Neural cell (in vitro differentiated cells): Measurements from ENCODE around the gene SERPINB4. TPM values are rescaled to one million over a fixed set of nuclear protein-coding genes. Genes with fewer than 3 reads are reported as not detected.
"Not testable (repeated sequence)": the region's sequence is repeated elsewhere in the genome, so short reads cannot be mapped to it uniquely, and the experiment has no call there.

Experiments
- H2AFZ ChIP-seq: fragments of 200-600, 300-800 bp; sonication (generic), shearing (Covaris generic); 2 replicates; pipeline ENCODE4 v1.6.0; 2014; ENCODE audit warnings: low read depth, mild to moderate bottlenecking, antibody characterized with exemption, low read length, moderate library complexity
- H3F3A ChIP-seq: fragments of 200-600 bp; shearing (Covaris generic); 2 replicates; pipeline ENCODE4 v1.6.1; 2016; ENCODE audit warnings: mild to moderate bottlenecking, moderate library complexity, mixed read lengths, antibody characterized with exemption, low read length; ENCODE audit not compliant: insufficient read depth, poor library complexity, severe bottlenecking
- H3K27ac ChIP-seq: fragments of 200-600, 300-800 bp; sonication (generic), shearing (Covaris generic); 2 replicates; pipeline ENCODE4 v1.5.1; 2014; ENCODE audit warnings: mild to moderate bottlenecking, low read length, moderate library complexity
- H3K27me3 ChIP-seq: fragments of 300-800, 200-600 bp; sonication (generic), shearing (Covaris generic); 2 replicates; pipeline ENCODE4 v1.6.0; 2014; ENCODE audit warnings: mild to moderate bottlenecking, low read depth, low read length, moderate library complexity; ENCODE audit not compliant: insufficient read depth
- H3K36me3 ChIP-seq: fragments of 300-800, 200-600 bp; sonication (generic), shearing (Covaris generic); 2 replicates; pipeline ENCODE4 v1.5.1; 2014; ENCODE audit warnings: mild to moderate bottlenecking, antibody characterized with exemption, low read length, moderate library complexity; ENCODE audit not compliant: insufficient read depth
- H3K4me2 ChIP-seq: fragments of 300-800, 200-600 bp; sonication (generic), shearing (Covaris generic); 2 replicates; pipeline ENCODE4 v1.6.0; 2014; ENCODE audit warnings: mild to moderate bottlenecking, low read length
- H3K4me3 ChIP-seq: fragments of 300-800, 200-600 bp; sonication (generic), shearing (Covaris generic); 2 replicates; pipeline ENCODE4 v1.5.1; 2014; ENCODE audit warnings: mild to moderate bottlenecking, low read length, moderate library complexity
- H3K79me2 ChIP-seq: fragments of 200-600 bp; shearing (Covaris generic); replicated peaks from 2 replicates; pipeline ENCODE4 v1.6.0; 2014; ENCODE audit warnings: mild to moderate bottlenecking, low read length, moderate library complexity; ENCODE audit not compliant: insufficient read depth
- H3K9ac ChIP-seq: fragments of 300-800, 200-600 bp; sonication (generic), shearing (Covaris generic); 2 replicates; pipeline ENCODE4 v1.6.1; 2016; ENCODE audit warnings: mild to moderate bottlenecking, low read length, mixed read lengths
- H3K9me2 ChIP-seq: fragments of 200-600 bp; shearing (Covaris generic); 2 replicates; pipeline ENCODE4 v1.6.1; 2016; ENCODE audit warnings: mild to moderate bottlenecking, low read length, mixed read lengths; ENCODE audit not compliant: insufficient read depth
- H3K9me3 ChIP-seq: fragments of 200-600, 300-800 bp; sonication (generic), shearing (Covaris generic); 2 replicates; pipeline ENCODE4 v1.6.1; 2016; ENCODE audit warnings: mild to moderate bottlenecking, mixed run types, low read length, moderate library complexity, mixed read lengths
- H4K20me1 ChIP-seq: fragments of 200-600 bp; shearing (Covaris generic); 2 replicates; pipeline ENCODE4 v1.6.1; 2016; ENCODE audit warnings: mild to moderate bottlenecking, mixed run types; ENCODE audit not compliant: insufficient read depth
- EP300 ChIP-seq: fragments of 450-650 bp; conservative IDR thresholded peaks from 2 replicates; pipeline ENCODE4 v1.6.1; 2014; ENCODE audit warnings: antibody characterized with exemption, mild to moderate bottlenecking, moderate library complexity; ENCODE audit not compliant: poor library complexity, severe bottlenecking
- EZH2 ChIP-seq: fragments of 200-600, 300-800 bp; shearing (Covaris generic), sonication (generic); IDR thresholded peaks from 2 replicates; pipeline ENCODE4 v1.6.1; 2014; ENCODE audit warnings: antibody characterized with exemption, low read length, borderline replicate concordance, mild to moderate bottlenecking; ENCODE audit not compliant: insufficient read depth, poor library complexity, severe bottlenecking
- MXI1 ChIP-seq: fragments of 450-650 bp; conservative IDR thresholded peaks from 2 replicates; pipeline ENCODE4 v1.6.1; 2014; ENCODE audit warnings: antibody characterized with exemption, mild to moderate bottlenecking; ENCODE audit not compliant: poor library complexity, severe bottlenecking
- POLR2AphosphoS5 ChIP-seq: IDR thresholded peaks from 2 replicates; pipeline ENCODE4 v1.6.1; 2012
- RAD21 ChIP-seq: fragments of 450-650 bp; conservative IDR thresholded peaks from 2 replicates; pipeline ENCODE4 v1.6.1; 2014; ENCODE audit warnings: antibody characterized with exemption, mild to moderate bottlenecking, moderate library complexity
- SMC3 ChIP-seq: fragments of 450-650 bp; conservative IDR thresholded peaks from 2 replicates; pipeline ENCODE4 v1.6.1; 2014; ENCODE audit warnings: antibody characterized with exemption, mild to moderate bottlenecking, moderate library complexity; ENCODE audit not compliant: poor library complexity
- TAF1 ChIP-seq: IDR thresholded peaks from 2 replicates; pipeline ENCODE4 v1.6.1; 2012; ENCODE audit warnings: low read depth
- polyA plus RNA-seq: library from polyadenylated mRNA; depleted of rRNA; stranded (reverse); fragments of >200 nt; gene quantifications from 2 replicates; pipeline ENCODE4 v1.2.3, GENCODE V29; 2014
- TF ChIP-seq, protein P1 (sequence below): IDR thresholded peaks from 2 replicates; pipeline ENCODE4 v1.6.1; 2012; ENCODE audit warnings: borderline replicate concordance
- TF ChIP-seq, protein P2 (sequence below): fragments of 450-650 bp; IDR thresholded peaks from 2 replicates; pipeline ENCODE4 v1.5.1; 2014; ENCODE audit warnings: antibody characterized with exemption, mild to moderate bottlenecking, moderate library complexity; ENCODE audit not compliant: poor library complexity, severe bottlenecking

Gene SERPINB4
- polyA plus RNA-seq, 1 donor from 2014 or later, result not detected

DNA sequence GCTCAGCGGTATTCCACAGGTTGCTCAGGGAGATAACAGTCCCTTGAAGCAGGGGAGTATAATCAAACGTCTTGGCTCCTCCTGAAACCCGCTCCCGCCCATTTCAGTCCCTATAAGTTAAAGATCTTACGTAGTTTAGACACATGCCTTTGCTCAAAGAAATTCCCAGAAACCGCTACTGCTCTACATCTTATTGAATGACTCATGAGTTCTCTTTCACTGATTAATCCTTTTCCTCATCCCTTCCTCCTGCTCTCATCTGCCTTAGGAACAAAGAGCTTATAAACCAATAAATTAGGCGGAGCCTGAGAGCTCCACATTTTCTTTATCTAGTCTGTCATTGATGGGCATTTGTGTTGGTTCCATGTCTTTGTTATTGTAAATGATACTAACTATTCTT lies 4.2 kb upstream of the SERPINB4 start:
- H3K79me2 ChIP-seq, result no peaks in the 10 kb centered on the region
- no peaks in the 10 kb centered on the region for H3K9me2 ChIP-seq
- no peak overlapping the region for H3K4me3 ChIP-seq
- TF ChIP-seq, protein P1, sequence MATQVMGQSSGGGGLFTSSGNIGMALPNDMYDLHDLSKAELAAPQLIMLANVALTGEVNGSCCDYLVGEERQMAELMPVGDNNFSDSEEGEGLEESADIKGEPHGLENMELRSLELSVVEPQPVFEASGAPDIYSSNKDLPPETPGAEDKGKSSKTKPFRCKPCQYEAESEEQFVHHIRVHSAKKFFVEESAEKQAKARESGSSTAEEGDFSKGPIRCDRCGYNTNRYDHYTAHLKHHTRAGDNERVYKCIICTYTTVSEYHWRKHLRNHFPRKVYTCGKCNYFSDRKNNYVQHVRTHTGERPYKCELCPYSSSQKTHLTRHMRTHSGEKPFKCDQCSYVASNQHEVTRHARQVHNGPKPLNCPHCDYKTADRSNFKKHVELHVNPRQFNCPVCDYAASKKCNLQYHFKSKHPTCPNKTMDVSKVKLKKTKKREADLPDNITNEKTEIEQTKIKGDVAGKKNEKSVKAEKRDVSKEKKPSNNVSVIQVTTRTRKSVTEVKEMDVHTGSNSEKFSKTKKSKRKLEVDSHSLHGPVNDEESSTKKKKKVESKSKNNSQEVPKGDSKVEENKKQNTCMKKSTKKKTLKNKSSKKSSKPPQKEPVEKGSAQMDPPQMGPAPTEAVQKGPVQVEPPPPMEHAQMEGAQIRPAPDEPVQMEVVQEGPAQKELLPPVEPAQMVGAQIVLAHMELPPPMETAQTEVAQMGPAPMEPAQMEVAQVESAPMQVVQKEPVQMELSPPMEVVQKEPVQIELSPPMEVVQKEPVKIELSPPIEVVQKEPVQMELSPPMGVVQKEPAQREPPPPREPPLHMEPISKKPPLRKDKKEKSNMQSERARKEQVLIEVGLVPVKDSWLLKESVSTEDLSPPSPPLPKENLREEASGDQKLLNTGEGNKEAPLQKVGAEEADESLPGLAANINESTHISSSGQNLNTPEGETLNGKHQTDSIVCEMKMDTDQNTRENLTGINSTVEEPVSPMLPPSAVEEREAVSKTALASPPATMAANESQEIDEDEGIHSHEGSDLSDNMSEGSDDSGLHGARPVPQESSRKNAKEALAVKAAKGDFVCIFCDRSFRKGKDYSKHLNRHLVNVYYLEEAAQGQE, result no peak
- TF ChIP-seq RAD21 (no peak), TAF1 (no peak), POLR2AphosphoS5 (no peak), MXI1 (no peak), SMC3 (no peak), EP300 (no peak), EZH2 (no peak)
- TF ChIP-seq, protein P2, sequence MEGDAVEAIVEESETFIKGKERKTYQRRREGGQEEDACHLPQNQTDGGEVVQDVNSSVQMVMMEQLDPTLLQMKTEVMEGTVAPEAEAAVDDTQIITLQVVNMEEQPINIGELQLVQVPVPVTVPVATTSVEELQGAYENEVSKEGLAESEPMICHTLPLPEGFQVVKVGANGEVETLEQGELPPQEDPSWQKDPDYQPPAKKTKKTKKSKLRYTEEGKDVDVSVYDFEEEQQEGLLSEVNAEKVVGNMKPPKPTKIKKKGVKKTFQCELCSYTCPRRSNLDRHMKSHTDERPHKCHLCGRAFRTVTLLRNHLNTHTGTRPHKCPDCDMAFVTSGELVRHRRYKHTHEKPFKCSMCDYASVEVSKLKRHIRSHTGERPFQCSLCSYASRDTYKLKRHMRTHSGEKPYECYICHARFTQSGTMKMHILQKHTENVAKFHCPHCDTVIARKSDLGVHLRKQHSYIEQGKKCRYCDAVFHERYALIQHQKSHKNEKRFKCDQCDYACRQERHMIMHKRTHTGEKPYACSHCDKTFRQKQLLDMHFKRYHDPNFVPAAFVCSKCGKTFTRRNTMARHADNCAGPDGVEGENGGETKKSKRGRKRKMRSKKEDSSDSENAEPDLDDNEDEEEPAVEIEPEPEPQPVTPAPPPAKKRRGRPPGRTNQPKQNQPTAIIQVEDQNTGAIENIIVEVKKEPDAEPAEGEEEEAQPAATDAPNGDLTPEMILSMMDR, result no peak
- no peaks in the 10 kb centered on the region for H4K20me1 ChIP-seq
- no peak overlapping the region for H2AFZ ChIP-seq
- no peaks in the 10 kb centered on the region for H3K27me3 ChIP-seq
- no peak overlapping the region for H3K9ac ChIP-seq
- no peak overlapping the region for H3K4me2 ChIP-seq
- H3K36me3 ChIP-seq, result no peaks in the 10 kb centered on the region
- H3K9me3 ChIP-seq, result no peaks in the 10 kb centered on the region
- no peaks in the 10 kb centered on the region for H3F3A ChIP-seq
- H3K27ac ChIP-seq, result no peak overlapping the region

DNA sequence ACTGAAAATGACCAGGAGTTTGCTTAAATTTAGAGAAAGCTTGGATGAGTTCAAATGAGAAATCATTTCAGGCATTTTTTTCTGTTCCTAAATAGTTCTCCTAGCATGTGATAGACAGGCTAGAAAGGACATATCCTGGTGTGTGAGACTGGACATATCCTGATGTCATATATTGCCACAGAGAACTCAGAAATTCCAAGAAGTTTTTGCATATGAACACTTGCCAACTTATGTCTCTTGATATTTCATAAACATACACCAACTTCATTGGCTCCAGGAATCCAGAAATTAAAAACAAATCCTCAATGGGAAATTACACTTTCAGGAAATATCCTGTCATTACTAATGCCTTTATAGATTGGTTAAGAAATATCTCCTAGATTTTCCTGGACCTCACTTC lies 2.9 kb upstream of the SERPINB4 start:
- Histone ChIP-seq H3K9ac (no peak overlapping the region), H3K4me2 (no peak overlapping the region), H3K27me3 (no peaks in the 10 kb centered on the region), H2AFZ (no peak overlapping the region), H3K9me2 (no peaks in the 10 kb centered on the region), H3K36me3 (no peaks in the 10 kb centered on the region), H3K9me3 (no peaks in the 10 kb centered on the region), H3K79me2 (no peaks in the 10 kb centered on the region), H3F3A (no peaks in the 10 kb centered on the region), H3K27ac (no peak overlapping the region), H3K4me3 (no peak overlapping the region), H4K20me1 (no peaks in the 10 kb centered on the region)
- no peak for TF ChIP-seq EP300
- no peak for TF ChIP-seq POLR2AphosphoS5
- TF ChIP-seq MXI1, result no peak

DNA sequence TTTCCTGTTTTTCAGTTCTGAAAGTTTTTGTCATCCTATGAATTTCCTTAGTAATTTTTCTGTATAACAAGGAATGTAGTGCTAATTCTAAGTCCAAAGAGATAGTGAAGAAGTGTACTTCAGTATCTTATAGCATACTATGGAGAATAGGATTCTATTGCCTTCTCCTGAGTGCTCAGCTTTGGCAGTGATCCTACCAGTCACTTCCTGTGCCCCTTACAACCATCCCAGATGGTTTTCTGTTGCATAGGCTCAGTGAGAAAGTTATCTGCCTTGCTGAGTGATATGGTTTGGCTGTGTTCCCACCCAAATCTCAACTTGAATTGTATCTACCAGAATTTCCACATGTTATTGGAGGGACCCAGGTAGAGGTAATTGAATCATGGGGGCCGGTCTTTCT lies 638 bp upstream of the SERPINB4 start:
- H2AFZ ChIP-seq, H3K79me2 ChIP-seq, H3K9ac ChIP-seq, H3F3A ChIP-seq, H3K4me2 ChIP-seq, H4K20me1 ChIP-seq, H3K27me3 ChIP-seq, H3K36me3 ChIP-seq, H3K4me3 ChIP-seq, H3K9me3 ChIP-seq, H3K9me2 ChIP-seq, H3K27ac ChIP-seq: not testable (repeated sequence)

DNA sequence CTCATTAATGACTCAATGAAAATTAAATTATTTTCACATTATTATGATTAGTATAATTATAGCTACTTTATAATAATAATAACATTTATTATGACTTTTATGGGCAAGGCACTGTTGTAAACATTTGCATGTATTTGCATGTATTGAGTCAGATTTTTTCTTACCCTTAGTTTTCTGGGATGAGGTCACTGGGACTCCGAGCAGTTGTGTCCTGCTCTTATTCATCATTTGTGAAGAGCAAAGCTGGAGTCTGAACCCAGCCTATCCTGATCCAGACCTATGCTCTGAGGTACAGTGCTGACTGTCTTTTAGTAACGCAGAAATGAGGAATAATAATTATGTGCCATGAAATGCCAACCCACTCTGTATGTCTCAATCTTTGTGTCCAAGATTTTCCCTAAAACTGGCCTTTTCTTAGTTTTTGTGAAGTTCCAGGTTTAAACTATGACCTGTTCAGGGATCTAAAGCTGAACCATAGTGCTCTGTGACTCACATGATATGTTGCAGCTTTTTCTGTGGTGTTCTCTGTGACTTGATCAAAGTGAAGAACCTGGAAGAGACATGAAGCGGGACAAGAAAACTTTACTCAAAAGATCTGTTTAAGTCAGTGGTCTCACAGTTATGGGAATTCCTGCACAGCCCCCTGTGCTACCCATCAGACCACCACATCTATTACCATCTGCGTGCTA lies 1.2 kb downstream of the SERPINB4 start:
- not testable (repeated sequence) for H3K79me2 ChIP-seq, H3K9me2 ChIP-seq, H3K9me3 ChIP-seq, H3K9ac ChIP-seq, H3K4me2 ChIP-seq, H3K27ac ChIP-seq, H3K4me3 ChIP-seq, H3K27me3 ChIP-seq, H4K20me1 ChIP-seq, H3K36me3 ChIP-seq, H2AFZ ChIP-seq, H3F3A ChIP-seq

DNA sequence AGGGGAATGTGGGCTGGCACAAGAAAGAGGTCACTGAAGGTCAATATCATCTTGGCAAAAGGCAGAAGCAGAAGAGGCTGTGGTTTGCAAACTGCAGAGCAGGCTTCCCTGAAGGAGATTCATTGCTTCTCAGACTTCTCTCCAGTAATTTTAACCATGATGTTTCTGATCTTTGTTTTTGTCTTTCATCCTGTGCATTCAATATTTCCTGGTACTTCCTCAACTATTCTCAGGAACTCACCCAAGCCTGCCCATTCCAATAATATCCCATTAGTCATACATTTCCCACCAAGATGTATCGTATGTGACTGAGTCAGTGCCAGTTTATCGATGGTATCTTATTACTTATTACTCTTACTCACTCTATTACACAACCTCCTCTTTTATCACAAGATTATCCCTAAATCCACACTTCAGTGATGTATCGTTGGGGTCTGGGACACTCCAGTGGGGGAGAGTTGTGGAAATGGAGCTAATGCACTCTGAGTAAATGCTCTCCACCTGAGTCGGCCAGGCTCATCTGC lies 2.8 kb downstream of the SERPINB4 start:
- not testable (repeated sequence) for H3K9me2 ChIP-seq, H3K36me3 ChIP-seq

More for the DNA sequence above, 2.8 kb downstream of the SERPINB4 start:
- not testable (repeated sequence) for H3K79me2 ChIP-seq, H3F3A ChIP-seq, H3K4me3 ChIP-seq, H3K27ac ChIP-seq, H3K27me3 ChIP-seq, H2AFZ ChIP-seq, H3K9me3 ChIP-seq, H4K20me1 ChIP-seq, H3K4me2 ChIP-seq, H3K9ac ChIP-seq
